GM23338 (cell line): ENCODE data around the gene STK39. TPM values are rescaled to one million over a fixed set of nuclear protein-coding genes. Genes with fewer than 3 reads are reported as not detected.

ENCODE experiments used
- ATAC-seq: fragments of 200-7000 bp; cut with Tn5 transposase; 3 replicates; pipeline ENCODE4 v1.9.1; 2020
- DNase-seq: peaks from one replicate; pipeline ENCODE4 v3.0.0-alpha.2; 2015; ENCODE audit warnings: low spot score
- H2AFZ ChIP-seq: fragments of 200-600 bp; sonication (generic); 2 replicates; pipeline ENCODE4 v1.8.0; 2016; ENCODE audit warnings: antibody characterized with exemption, mild to moderate bottlenecking, moderate library complexity
- H3F3A ChIP-seq: fragments of 200-600 bp; sonication (generic); replicated peaks from 2 replicates; pipeline ENCODE4 v1.8.0; 2017; ENCODE audit warnings: antibody characterized with exemption, mixed run types, low read depth
- H3K27ac ChIP-seq: fragments of 200-600 bp; sonication (generic); 2 replicates; pipeline ENCODE4 v1.6.1; 2016; ENCODE audit warnings: low read depth
- H3K27me3 ChIP-seq: fragments of 200-600 bp; sonication (generic); 2 replicates; pipeline ENCODE4 v1.8.0; 2016; ENCODE audit warnings: mild to moderate bottlenecking, mixed run types, moderate library complexity; ENCODE audit not compliant: insufficient read depth
- H3K36me3 ChIP-seq: fragments of 200-600 bp; sonication (generic); 2 replicates; pipeline ENCODE4 v1.8.0; 2016; ENCODE audit warnings: mild to moderate bottlenecking; ENCODE audit not compliant: insufficient read depth
- H3K4me1 ChIP-seq: fragments of 200-600 bp; sonication (generic); 2 replicates; pipeline ENCODE4 v1.8.0; 2016; ENCODE audit warnings: mild to moderate bottlenecking, moderate library complexity; ENCODE audit not compliant: insufficient read depth
- H3K4me2 ChIP-seq: fragments of 200-600 bp; sonication (generic); 2 replicates; pipeline ENCODE4 v1.7.1; 2017; ENCODE audit warnings: mixed run types
- H3K4me3 ChIP-seq: fragments of 200-600 bp; sonication (generic); 2 replicates; pipeline ENCODE4 v1.6.1; 2016; ENCODE audit warnings: mixed run types
- H3K79me2 ChIP-seq: fragments of 200-600 bp; sonication (generic); replicated peaks from 2 replicates; pipeline ENCODE4 v1.8.0; 2017; ENCODE audit warnings: mild to moderate bottlenecking; ENCODE audit not compliant: insufficient read depth
- H3K9me2 ChIP-seq: fragments of 200-600 bp; sonication (generic); 2 replicates; pipeline ENCODE4 v1.8.0; 2017; ENCODE audit not compliant: insufficient read depth
- H4K20me1 ChIP-seq: fragments of 200-600 bp; sonication (generic); replicated peaks from 2 replicates; pipeline ENCODE4 v1.8.0; 2017; ENCODE audit warnings: mild to moderate bottlenecking; ENCODE audit not compliant: insufficient read depth
- H3K27ac Mint-ChIP-seq: 2 replicates; pipeline ENCODE4 v1.8.0; 2020; ENCODE audit warnings: inconsistent platforms, mild to moderate bottlenecking, moderate library complexity, mixed read lengths
- H3K27me3 Mint-ChIP-seq: 3 replicates; pipeline ENCODE4 v1.8.0; 2022; ENCODE audit warnings: low read depth, mild to moderate bottlenecking, moderate library complexity, mixed read lengths, inconsistent platforms; ENCODE audit not compliant: insufficient read depth, poor library complexity
- H3K36me3 Mint-ChIP-seq: 3 replicates; pipeline ENCODE4 v1.8.0; 2021; ENCODE audit warnings: low read depth, mild to moderate bottlenecking, inconsistent platforms, moderate library complexity, mixed read lengths
- H3K4me1 Mint-ChIP-seq: 3 replicates; pipeline ENCODE4 v1.8.0; 2020; ENCODE audit warnings: mild to moderate bottlenecking, inconsistent platforms, mixed read lengths
- H3K4me3 Mint-ChIP-seq: 3 replicates; pipeline ENCODE4 v1.8.0; 2021; ENCODE audit warnings: moderate library complexity, mild to moderate bottlenecking, inconsistent platforms, mixed read lengths
- H3K9me3 Mint-ChIP-seq: 3 replicates; pipeline ENCODE4 v1.8.0; 2020; ENCODE audit warnings: moderate library complexity, mild to moderate bottlenecking, inconsistent platforms, mixed read lengths
- JUNB ChIP-seq: IDR thresholded peaks from one replicate; pipeline ENCODE4 v1.6.1; 2016; ENCODE audit warnings: antibody characterized with exemption; ENCODE audit not compliant: unreplicated experiment
- NANOG ChIP-seq: IDR thresholded peaks from 2 replicates; pipeline ENCODE4 v1.6.1; 2016; ENCODE audit warnings: antibody characterized with exemption, borderline replicate concordance
- POLR2AphosphoS5 ChIP-seq: IDR thresholded peaks from 2 replicates; pipeline ENCODE4 v1.6.1; 2016; ENCODE audit warnings: antibody characterized with exemption, low read depth
- STAT1 ChIP-seq: IDR thresholded peaks from one replicate; pipeline ENCODE4 v1.6.1; 2016; ENCODE audit warnings: antibody characterized with exemption; ENCODE audit not compliant: unreplicated experiment
- ZNF114 ChIP-seq: fragments of 250-450 bp; sonication (Bioruptor Pico); IDR thresholded peaks from 2 replicates; pipeline ENCODE4 v1.5.0; 2020; ENCODE audit warnings: mild to moderate bottlenecking, moderate library complexity
- polyA plus RNA-seq: library from polyadenylated mRNA; unstranded; fragments of >200 nt; fragmentation: Nextera tagmentation; extraction: Ambion mirVana; gene quantifications from 2 replicates; pipeline ENCODE4 v1.2.1, GENCODE V29; 2016
- total RNA-seq: library from RNA; depleted of rRNA; stranded (reverse); fragments of >200 nt; shearing (Covaris generic); gene quantifications from 2 replicates; pipeline ENCODE4 v1.2.3, GENCODE V29; 2014
- TF ChIP-seq, protein P1 (sequence below): IDR thresholded peaks from one replicate; pipeline ENCODE4 v1.6.1; 2018; ENCODE audit warnings: antibody characterized with exemption; ENCODE audit not compliant: unreplicated experiment
- TF ChIP-seq, protein P2 (sequence below), 2 experiments: fragments of 200-600 bp in 1 of 2; sonication (generic) in 1 of 2; conservative IDR thresholded peaks; 2 replicates each; pipeline versions ENCODE4 v1.5.1 to v1.6.1; 2016 to 2017; ENCODE audit warnings: antibody characterized with exemption in 2 of 2, low read depth in 2 of 2, mild to moderate bottlenecking in 2 of 2, moderate library complexity in 1 of 2
- TF ChIP-seq, protein P3 (sequence below): IDR thresholded peaks from 2 replicates; pipeline ENCODE4 v1.6.1; 2016; ENCODE audit warnings: antibody characterized with exemption

STK39 gene
- total and polyA plus RNA-seq, 2 experiments from 2014 or later = 9.5 to 16.9 TPM

GRCh38 chr2:168147830-168148794, 99.3 kb downstream of the STK39 start:
- H3K9me3 Mint-ChIP-seq = no peaks in the 10 kb centered on the region
- peaks cover 1% of the 10 kb centered on the region for H3K27me3 Mint-ChIP-seq

DNA sequence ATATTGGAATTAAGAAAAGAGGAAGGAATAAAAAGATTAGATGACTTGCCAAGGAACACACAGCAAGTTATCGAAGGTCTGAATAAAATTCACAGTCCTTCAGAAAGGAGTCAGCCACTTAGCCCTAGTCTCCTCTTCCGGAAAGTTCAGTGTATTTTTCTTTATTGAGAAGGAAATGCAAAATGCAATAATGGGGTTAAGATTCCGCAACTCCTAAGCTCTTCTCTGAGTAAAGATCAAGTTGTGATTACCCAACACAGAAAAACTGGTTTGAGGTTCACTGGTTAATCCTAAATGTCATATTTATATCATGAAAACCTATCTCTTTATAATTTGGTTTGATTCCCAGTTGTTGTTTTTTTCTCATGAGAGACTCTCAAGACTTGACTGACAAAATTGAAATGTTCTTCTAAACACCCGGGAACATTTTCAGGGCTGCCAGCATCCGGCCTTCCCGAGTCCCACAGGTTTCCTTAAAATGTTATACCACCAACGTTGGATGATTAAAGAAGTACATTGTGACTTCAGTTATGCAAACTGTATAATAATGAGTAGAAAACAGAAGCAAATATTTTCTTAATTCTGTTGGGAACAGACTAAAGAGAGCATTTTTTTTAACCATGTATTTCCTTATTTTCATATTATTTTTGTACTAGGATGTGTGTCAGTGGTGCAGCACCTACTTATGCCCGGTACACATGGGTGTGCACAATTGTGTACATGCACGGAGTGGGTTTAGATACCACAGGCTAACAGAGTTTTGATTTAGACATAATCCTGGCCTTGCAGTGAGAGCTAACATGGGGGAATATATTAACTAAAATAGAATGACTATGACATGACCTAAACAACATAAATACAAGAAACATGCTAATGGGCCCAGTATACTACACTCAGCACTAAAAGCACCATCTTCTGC, 100.2 kb downstream of the STK39 start:
- H3K4me1 ChIP-seq = no peaks in the 10 kb centered on the region
- H3K9me3 Mint-ChIP-seq = no peaks in the 10 kb centered on the region
- H3K4me1 Mint-ChIP-seq = peaks cover 11% of the 10 kb centered on the region; the same call in 2 of the 3 replicates
- H3K27ac Mint-ChIP-seq = no peak overlapping the region; the same call in 1 of the 2 replicates
- no peaks in the 10 kb centered on the region; the same call in 1 of the 2 replicates for H4K20me1 ChIP-seq
- H3K4me3 Mint-ChIP-seq = no peak overlapping the region
- no peaks in the 10 kb centered on the region for H3K27me3 ChIP-seq
- H3K27me3 Mint-ChIP-seq = peaks cover 1% of the 10 kb centered on the region
- H3K4me2 ChIP-seq = no peak overlapping the region
- no peak overlapping the region for H3K4me3 ChIP-seq
- H2AFZ ChIP-seq = no peak overlapping the region
- ATAC-seq = no peak
- no peaks in the 10 kb centered on the region for H3K79me2 ChIP-seq
- no peak for DNase-seq
- no peaks in the 10 kb centered on the region for H3K36me3 ChIP-seq
- no peaks in the 10 kb centered on the region for H3F3A ChIP-seq
- H3K36me3 Mint-ChIP-seq = no peaks in the 10 kb centered on the region
- H3K27ac ChIP-seq = no peak overlapping the region
- no peaks in the 10 kb centered on the region for H3K9me2 ChIP-seq
- no peak for TF ChIP-seq NANOG
- TF ChIP-seq, protein P1, sequence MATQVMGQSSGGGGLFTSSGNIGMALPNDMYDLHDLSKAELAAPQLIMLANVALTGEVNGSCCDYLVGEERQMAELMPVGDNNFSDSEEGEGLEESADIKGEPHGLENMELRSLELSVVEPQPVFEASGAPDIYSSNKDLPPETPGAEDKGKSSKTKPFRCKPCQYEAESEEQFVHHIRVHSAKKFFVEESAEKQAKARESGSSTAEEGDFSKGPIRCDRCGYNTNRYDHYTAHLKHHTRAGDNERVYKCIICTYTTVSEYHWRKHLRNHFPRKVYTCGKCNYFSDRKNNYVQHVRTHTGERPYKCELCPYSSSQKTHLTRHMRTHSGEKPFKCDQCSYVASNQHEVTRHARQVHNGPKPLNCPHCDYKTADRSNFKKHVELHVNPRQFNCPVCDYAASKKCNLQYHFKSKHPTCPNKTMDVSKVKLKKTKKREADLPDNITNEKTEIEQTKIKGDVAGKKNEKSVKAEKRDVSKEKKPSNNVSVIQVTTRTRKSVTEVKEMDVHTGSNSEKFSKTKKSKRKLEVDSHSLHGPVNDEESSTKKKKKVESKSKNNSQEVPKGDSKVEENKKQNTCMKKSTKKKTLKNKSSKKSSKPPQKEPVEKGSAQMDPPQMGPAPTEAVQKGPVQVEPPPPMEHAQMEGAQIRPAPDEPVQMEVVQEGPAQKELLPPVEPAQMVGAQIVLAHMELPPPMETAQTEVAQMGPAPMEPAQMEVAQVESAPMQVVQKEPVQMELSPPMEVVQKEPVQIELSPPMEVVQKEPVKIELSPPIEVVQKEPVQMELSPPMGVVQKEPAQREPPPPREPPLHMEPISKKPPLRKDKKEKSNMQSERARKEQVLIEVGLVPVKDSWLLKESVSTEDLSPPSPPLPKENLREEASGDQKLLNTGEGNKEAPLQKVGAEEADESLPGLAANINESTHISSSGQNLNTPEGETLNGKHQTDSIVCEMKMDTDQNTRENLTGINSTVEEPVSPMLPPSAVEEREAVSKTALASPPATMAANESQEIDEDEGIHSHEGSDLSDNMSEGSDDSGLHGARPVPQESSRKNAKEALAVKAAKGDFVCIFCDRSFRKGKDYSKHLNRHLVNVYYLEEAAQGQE = no peak
- no peak for TF ChIP-seq ZNF114 (CRISPR knock-in tag)
- TF ChIP-seq, protein P2, sequence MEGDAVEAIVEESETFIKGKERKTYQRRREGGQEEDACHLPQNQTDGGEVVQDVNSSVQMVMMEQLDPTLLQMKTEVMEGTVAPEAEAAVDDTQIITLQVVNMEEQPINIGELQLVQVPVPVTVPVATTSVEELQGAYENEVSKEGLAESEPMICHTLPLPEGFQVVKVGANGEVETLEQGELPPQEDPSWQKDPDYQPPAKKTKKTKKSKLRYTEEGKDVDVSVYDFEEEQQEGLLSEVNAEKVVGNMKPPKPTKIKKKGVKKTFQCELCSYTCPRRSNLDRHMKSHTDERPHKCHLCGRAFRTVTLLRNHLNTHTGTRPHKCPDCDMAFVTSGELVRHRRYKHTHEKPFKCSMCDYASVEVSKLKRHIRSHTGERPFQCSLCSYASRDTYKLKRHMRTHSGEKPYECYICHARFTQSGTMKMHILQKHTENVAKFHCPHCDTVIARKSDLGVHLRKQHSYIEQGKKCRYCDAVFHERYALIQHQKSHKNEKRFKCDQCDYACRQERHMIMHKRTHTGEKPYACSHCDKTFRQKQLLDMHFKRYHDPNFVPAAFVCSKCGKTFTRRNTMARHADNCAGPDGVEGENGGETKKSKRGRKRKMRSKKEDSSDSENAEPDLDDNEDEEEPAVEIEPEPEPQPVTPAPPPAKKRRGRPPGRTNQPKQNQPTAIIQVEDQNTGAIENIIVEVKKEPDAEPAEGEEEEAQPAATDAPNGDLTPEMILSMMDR (conservative IDR thresholded peaks at IDR 0.05; ENCODE audit: low read depth in 2 of 2) = no peak
- TF ChIP-seq, protein P3, sequence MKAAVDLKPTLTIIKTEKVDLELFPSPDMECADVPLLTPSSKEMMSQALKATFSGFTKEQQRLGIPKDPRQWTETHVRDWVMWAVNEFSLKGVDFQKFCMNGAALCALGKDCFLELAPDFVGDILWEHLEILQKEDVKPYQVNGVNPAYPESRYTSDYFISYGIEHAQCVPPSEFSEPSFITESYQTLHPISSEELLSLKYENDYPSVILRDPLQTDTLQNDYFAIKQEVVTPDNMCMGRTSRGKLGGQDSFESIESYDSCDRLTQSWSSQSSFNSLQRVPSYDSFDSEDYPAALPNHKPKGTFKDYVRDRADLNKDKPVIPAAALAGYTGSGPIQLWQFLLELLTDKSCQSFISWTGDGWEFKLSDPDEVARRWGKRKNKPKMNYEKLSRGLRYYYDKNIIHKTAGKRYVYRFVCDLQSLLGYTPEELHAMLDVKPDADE = no peak
- TF ChIP-seq POLR2AphosphoS5 = no peak

More at GRCh38 chr2:168147830-168148794, 99.3 kb downstream of the STK39 start:
- no peaks in the 10 kb centered on the region for H3K36me3 Mint-ChIP-seq
- no peak for DNase-seq
- H2AFZ ChIP-seq = no peak overlapping the region
- no peaks in the 10 kb centered on the region; the same call in 1 of the 2 replicates for H4K20me1 ChIP-seq
- no peaks in the 10 kb centered on the region for H3K4me1 ChIP-seq
- no peak overlapping the region for H3K4me2 ChIP-seq
- H3K4me3 Mint-ChIP-seq = no peak overlapping the region
- H3K79me2 ChIP-seq = no peaks in the 10 kb centered on the region
- H3K27ac Mint-ChIP-seq = no peak overlapping the region
- no peaks in the 10 kb centered on the region for H3F3A ChIP-seq
- ATAC-seq = no peak
- TF ChIP-seq JUNB (no peak), STAT1 (no peak), POLR2AphosphoS5 (no peak)
- peaks cover 11% of the 10 kb centered on the region; the same call in 2 of the 3 replicates for H3K4me1 Mint-ChIP-seq
- H3K27me3 ChIP-seq = no peaks in the 10 kb centered on the region
- H3K36me3 ChIP-seq = no peaks in the 10 kb centered on the region
- no peak overlapping the region for H3K27ac ChIP-seq
- H3K9me2 ChIP-seq = no peaks in the 10 kb centered on the region
- H3K4me3 ChIP-seq = no peak overlapping the region
